Pancreas (tissue), 10 donors: ENCODE measurements around the gene DNER. TPM values are rescaled to one million over a fixed set of nuclear protein-coding genes. Genes with fewer than 3 reads are reported as not detected.

ENCODE experiments used
- ATAC-seq, 4 donors: fragments of 200-7000 bp; cut with Tn5 transposase; one replicate each; pipeline versions ENCODE4 v1.8.0 to v1.9.1; 2020; ENCODE audit warnings: mild to moderate bottlenecking in 4 of 4, moderate library complexity in 4 of 4
- DNase-seq, 6 donors: peaks; one replicate each; pipeline ENCODE4 v3.0.0-alpha.2; 2020
- FAIRE-seq: peaks from 2 replicates; lab custom pipeline; 2012; peaks lifted over from hg19 to GRCh38; lab: Jason Lieb, UNC
- H3K27ac ChIP-seq, 4 donors: fragments of 200-600 bp; sonication (generic); 1 replicate in 3 of 4; 2 replicates in 1 of 4; pipeline versions ENCODE4 v1.5.0 to v1.8.0; 2020
- H3K27me3 ChIP-seq, 4 donors: fragments of 200-600 bp; one replicate each; pipeline ENCODE4 v1.8.0; 2021
- H3K36me3 ChIP-seq, 3 donors: fragments of 200-600 bp; sonication (generic) in 1 of 3; one replicate each; pipeline versions ENCODE4 v1.5.0 to v1.8.0; 2020 to 2021
- H3K4me1 ChIP-seq, 3 donors: fragments of 200-600 bp; one replicate each; pipeline ENCODE4 v1.8.0; 2021
- H3K4me3 ChIP-seq, 4 donors: fragments of 200-600 bp; sonication (generic) in 2 of 4; one replicate each; pipeline versions ENCODE4 v1.5.0 to v1.8.0; 2020 to 2021
- H3K9me3 ChIP-seq, 4 donors: fragments of 200-600 bp; one replicate each; pipeline ENCODE4 v1.8.0; 2021
- WGBS, 2 donors: extraction: QIAGEN DNeasy Blood & Tissue Kit; methylation state at CpG; one replicate each; pipeline ENCODE4 v1.1.7; 2013; 5-methylcytosine and 5-hydroxymethylcytosine counted together
- intact Hi-C, 3 donors: fragments of 100-400 bp; cut with DNase I; formaldehyde crosslinking; loops; one replicate each; pipeline versions ENCODE4 v1.11.1 to v1.14.2; 2022
- polyA plus RNA-seq, 2 donors: library from polyadenylated mRNA; stranded (reverse); fragments of 200-250 nt; gene quantifications; one replicate each; pipeline ENCODE4 v1.2.3, GENCODE V29; 2013
- total RNA-seq, 6 donors: library from RNA; stranded (reverse); fragmentation: NEBNext Ultra II Directional in 4 of 6; extraction: Animal tissue kit (Norgen Biotek cat#: 25700) in 4 of 6; gene quantifications; one replicate each; pipeline versions ENCODE4 v1.2.1 to v1.2.4, GENCODE V29; 2021 to 2023
- TF ChIP-seq, protein P1 (sequence below), 4 donors: fragments of 200-600 bp; sonication (generic) in 3 of 4; IDR thresholded peaks; one replicate each; pipeline versions ENCODE4 v1.5.0 to v1.8.0; 2021; ENCODE audit warnings: antibody characterized with exemption in 4 of 4
- donor health status: healthy with polysubstance abuse.
- donor health status: DM: no; HTN: no; CAD: no; lungs with moderate emphysema.
- donor health status: DM: no; HTN: no; CAD: no.
- donor health status: control.
- donor health status: control.
- donor health status: Bipolar disorder and iron deficiency.
- donor health status: DM: yes; HTN: yes; CAD: no.
- donor health status: DM: no; HTN: no; CAD: no.
- donor health status: DM: no; HTN: no; CAD: no.
- donor health status: DM: yes; HTN: yes; CAD: no.

DNER gene
- total and polyA plus RNA-seq, 8 donors = 0.25 to 2.3 (median 0.44) TPM

DNA sequence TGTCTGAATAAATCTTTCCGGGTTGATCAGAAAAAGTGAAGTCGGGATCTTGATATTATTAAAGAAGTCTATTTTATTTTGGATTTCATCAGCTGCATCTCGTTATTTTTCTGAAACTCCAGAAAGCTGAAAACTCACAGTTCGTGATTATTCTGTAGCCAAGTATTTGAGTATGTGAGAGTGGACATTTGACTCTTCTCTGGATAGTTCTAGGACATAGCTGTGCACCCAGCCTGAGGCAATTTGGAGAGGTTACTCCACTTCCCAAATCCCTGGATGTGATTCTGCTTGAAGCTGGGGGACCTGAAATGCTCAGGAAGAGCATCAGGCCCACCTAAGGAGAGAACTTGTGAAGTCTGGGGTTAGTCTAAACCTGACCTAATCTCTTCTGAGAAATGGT, 325.6 kb downstream of the DNER start:
- H3K4me3 ChIP-seq = no peak overlapping the region
- no peaks in the 10 kb centered on the region for H3K27me3 ChIP-seq
- no peaks in the 10 kb centered on the region for H3K4me1 ChIP-seq
- DNase-seq (no peak), ATAC-seq (no peak), FAIRE-seq (no peak)
- 64 to 74% methylated on average over 4 of the region's 4 CpGs for WGBS, 2 donors
- H3K27ac ChIP-seq = no peak overlapping the region
- no peaks in the 10 kb centered on the region for H3K9me3 ChIP-seq
- no peaks in the 10 kb centered on the region for H3K36me3 ChIP-seq
- intact Hi-C loops = no loop called here
- TF ChIP-seq, protein P1, sequence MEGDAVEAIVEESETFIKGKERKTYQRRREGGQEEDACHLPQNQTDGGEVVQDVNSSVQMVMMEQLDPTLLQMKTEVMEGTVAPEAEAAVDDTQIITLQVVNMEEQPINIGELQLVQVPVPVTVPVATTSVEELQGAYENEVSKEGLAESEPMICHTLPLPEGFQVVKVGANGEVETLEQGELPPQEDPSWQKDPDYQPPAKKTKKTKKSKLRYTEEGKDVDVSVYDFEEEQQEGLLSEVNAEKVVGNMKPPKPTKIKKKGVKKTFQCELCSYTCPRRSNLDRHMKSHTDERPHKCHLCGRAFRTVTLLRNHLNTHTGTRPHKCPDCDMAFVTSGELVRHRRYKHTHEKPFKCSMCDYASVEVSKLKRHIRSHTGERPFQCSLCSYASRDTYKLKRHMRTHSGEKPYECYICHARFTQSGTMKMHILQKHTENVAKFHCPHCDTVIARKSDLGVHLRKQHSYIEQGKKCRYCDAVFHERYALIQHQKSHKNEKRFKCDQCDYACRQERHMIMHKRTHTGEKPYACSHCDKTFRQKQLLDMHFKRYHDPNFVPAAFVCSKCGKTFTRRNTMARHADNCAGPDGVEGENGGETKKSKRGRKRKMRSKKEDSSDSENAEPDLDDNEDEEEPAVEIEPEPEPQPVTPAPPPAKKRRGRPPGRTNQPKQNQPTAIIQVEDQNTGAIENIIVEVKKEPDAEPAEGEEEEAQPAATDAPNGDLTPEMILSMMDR (IDR thresholded peaks at IDR 0.05) = no peak

DNA sequence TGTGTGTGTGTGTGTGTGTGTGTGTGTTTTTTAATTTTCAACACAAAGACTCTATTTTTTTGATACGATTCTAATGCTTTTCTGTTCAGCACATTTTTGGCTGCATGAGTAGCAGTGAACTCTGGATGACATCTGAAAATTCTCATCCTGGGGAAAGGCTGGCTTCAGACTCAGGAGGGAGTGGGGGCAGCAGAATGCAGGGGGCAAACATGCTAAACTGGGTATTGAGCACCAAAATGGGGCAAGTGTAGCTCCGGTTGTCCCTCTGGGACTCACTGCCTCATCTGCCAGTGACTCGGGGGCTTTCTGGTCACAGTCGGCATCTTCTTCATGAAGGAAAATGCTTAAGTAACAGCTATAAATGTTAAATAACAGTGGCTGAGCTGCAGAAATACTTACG, 326.5 kb downstream of the DNER start:
- no peak for ATAC-seq
- no peak for FAIRE-seq
- no peaks in the 10 kb centered on the region for H3K4me1 ChIP-seq
- TF ChIP-seq, protein P1 (IDR thresholded peaks at IDR 0.05) = no peak
- no peaks in the 10 kb centered on the region for H3K27me3 ChIP-seq
- no peak for DNase-seq
- WGBS, 2 donors = 62 to 76% methylated on average over 5 of the region's 5 CpGs
- H3K36me3 ChIP-seq = no peaks in the 10 kb centered on the region
- H3K27ac ChIP-seq = no peak overlapping the region
- no peak overlapping the region for H3K4me3 ChIP-seq
- no peaks in the 10 kb centered on the region for H3K9me3 ChIP-seq
- intact Hi-C loops = no loop called here

DNA sequence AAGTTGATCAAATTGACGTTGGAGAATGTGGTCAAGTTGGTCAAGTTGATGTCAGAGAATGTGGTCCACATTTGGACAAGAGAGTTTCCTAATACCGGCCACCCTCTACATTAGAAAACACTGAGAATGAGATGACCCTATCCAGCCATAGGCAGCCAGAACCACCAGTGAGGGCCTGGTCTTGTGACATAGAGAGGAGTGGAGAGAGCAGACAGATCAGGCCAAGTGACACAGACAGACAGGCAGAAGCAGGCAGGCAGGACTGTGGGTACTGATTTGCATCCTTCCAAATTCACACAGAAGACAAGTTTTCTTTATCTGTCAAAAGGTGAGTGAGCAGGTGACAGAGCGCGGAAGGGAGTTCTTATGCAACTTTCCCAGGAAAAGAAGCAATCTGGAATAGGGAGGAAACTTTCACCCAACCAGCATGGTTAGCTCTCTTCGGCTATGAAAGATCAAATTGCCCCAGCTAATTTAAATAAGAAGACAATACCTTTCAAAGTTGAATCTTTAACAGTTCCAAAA, 334.2 kb downstream of the DNER start:
- TF ChIP-seq, protein P1 (IDR thresholded peaks at IDR 0.05) = no peak
- H3K4me3 ChIP-seq = no peak overlapping the region
- no peak for FAIRE-seq

DNA sequence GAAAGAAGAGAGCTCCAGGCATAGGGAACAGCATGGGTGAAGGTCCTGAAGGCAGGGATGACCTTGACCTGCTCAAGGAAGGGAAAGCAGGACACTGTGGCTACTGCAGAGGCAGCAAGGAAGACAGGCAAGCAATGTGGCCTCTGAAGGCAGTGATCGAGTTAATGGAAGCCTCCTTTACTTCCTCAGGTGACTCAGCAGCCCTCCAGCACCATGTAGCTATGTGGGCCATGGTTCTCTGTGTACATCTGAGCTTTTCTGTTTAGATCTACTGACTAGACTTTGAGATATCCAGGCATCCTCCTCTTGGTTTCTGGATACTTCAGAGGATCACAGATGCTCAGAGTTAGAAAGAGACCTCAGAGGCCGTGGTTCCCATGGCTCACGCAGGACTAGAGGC, 336.0 kb downstream of the DNER start:
- Histone ChIP-seq H3K4me1 (no peaks in the 10 kb centered on the region), H3K9me3 (no peaks in the 10 kb centered on the region), H3K27ac (no peak overlapping the region), H3K36me3 (no peaks in the 10 kb centered on the region), H3K4me3 (no peak overlapping the region), H3K27me3 (no peaks in the 10 kb centered on the region)
- TF ChIP-seq, protein P1 (IDR thresholded peaks at IDR 0.05) = no peak
- intact Hi-C loops = no loop called here
- WGBS, 2 donors = 40 to 70% methylated on average over 3 of the region's 3 CpGs
- DNase-seq = no peak
- ATAC-seq = no peak
- FAIRE-seq = no peak

More for the DNA sequence above, 334.2 kb downstream of the DNER start:
- intact Hi-C loops = no loop called here
- WGBS, 2 donors = 69 to 78% methylated on average over 5 of the region's 5 CpGs
- Histone ChIP-seq H3K27ac (no peak overlapping the region), H3K4me1 (no peaks in the 10 kb centered on the region), H3K36me3 (no peaks in the 10 kb centered on the region), H3K27me3 (no peaks in the 10 kb centered on the region), H3K9me3 (no peaks in the 10 kb centered on the region)
- DNase-seq = no peak
- ATAC-seq = no peak

DNA sequence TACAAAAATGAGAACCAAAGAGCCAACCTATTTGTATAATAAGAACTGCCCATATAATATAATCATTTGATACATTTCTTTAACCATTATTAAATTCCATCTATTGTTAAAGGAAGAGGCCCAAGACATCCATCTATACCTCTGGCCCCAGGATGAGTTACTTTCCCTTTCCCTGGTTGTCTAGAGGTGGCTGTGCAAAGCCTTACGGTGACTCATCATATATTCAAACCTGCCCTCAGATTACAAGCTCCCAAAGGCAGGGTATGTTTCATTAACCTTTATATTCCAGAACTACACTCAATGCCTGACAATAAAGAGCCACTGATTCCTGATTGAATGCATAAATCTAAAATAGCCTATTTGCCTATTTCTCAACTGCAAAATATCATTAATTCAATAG, 337.5 kb downstream of the DNER start:
- Histone ChIP-seq H3K27ac (no peak overlapping the region), H3K9me3 (no peaks in the 10 kb centered on the region), H3K4me3 (no peak overlapping the region), H3K4me1 (no peaks in the 10 kb centered on the region), H3K27me3 (no peaks in the 10 kb centered on the region), H3K36me3 (no peaks in the 10 kb centered on the region)
- TF ChIP-seq, protein P1 (IDR thresholded peaks at IDR 0.05) = no peak
- ATAC-seq = no peak
- WGBS, 2 donors = 60% methylated on average over 1 of the region's 1 CpG
- no peak for DNase-seq
- intact Hi-C loops = no loop called here
- FAIRE-seq = no peak
